ENCODE measurements around the gene CD8A. TPM values are rescaled to one million over a fixed set of nuclear protein-coding genes. Genes with fewer than 3 reads are reported as not detected.

The CD8A gene
- polyA plus RNA-seq, 1 experiment = not detected

GRCh38 chr2:86774862-86775261 lies 15.9 kb downstream of the CD8A start:
- no peak for DNase-seq (ENCODE audit: low read depth, low spot score)
- no peak for TF ChIP-seq CTCF (IDR thresholded peaks at IDR 0.05; ENCODE audit: low read depth, low read length)
- Histone ChIP-seq H3K4me3 (ENCODE audit: low read depth, low read length) (no peak overlapping the region), H3K27me3 (ENCODE audit: control insufficient read depth, insufficient read depth, low read length) (no peaks in the 10 kb centered on the region), H3K27ac (ENCODE audit: low read depth, low read length) (no peak overlapping the region), H3K9me3 (ENCODE audit: control insufficient read depth, insufficient read depth, low read length) (no peaks in the 10 kb centered on the region)
- POLR2A ChIA-PET = no interaction called here
- CTCF ChIA-PET = interaction anchor here (0.8 to 1.7 kb wide), 2 partner anchors 10 kb away, joined by 7 to 10 read pairs; no protein-coding TSS in a partner anchor

GRCh38 chr2:86772611-86773010 lies 18.1 kb downstream of the CD8A start:
- Histone ChIP-seq H3K9me3 (ENCODE audit: control insufficient read depth, insufficient read depth, low read length) (no peaks in the 10 kb centered on the region), H3K27ac (ENCODE audit: low read depth, low read length) (no peak overlapping the region), H3K27me3 (ENCODE audit: control insufficient read depth, insufficient read depth, low read length) (no peaks in the 10 kb centered on the region), H3K4me3 (ENCODE audit: low read depth, low read length) (no peak overlapping the region)
- TF ChIP-seq CTCF (IDR thresholded peaks at IDR 0.05; ENCODE audit: low read depth, low read length) = no peak
- DNase-seq (ENCODE audit: low read depth, low spot score) = no peak
- ChIA-PET CTCF (no interaction called here), POLR2A (no interaction called here)

- TF ChIP-seq CTCF (IDR thresholded peaks at IDR 0.05; ENCODE audit: low read depth, low read length) = no peak
- Histone ChIP-seq H3K9me3 (ENCODE audit: control insufficient read depth, insufficient read depth, low read length) (no peaks in the 10 kb centered on the region), H3K4me3 (ENCODE audit: low read depth, low read length) (no peak overlapping the region), H3K27me3 (ENCODE audit: control insufficient read depth, insufficient read depth, low read length) (no peaks in the 10 kb centered on the region), H3K27ac (ENCODE audit: low read depth, low read length) (no peak overlapping the region)
- POLR2A ChIA-PET = no interaction called here
- no peak for DNase-seq (ENCODE audit: low read depth, low spot score)
- CTCF ChIA-PET = interaction anchor here (0.7 kb wide), 1 partner anchor 38 kb away, joined by 3 read pairs; no protein-coding TSS in a partner anchor
Observed at GRCh38 chr2:86770816-86771301, 19.9 kb downstream of the CD8A start.

GRCh38 chr2:86769838-86770237 lies 20.9 kb downstream of the CD8A start:
- ChIA-PET POLR2A (no interaction called here), CTCF (interaction anchor here (0.7 kb wide), 1 partner anchor 410 kb away, joined by 4 read pairs; no protein-coding TSS in a partner anchor)
- TF ChIP-seq CTCF (IDR thresholded peaks at IDR 0.05; ENCODE audit: low read depth, low read length) = no peak
- H3K27me3 ChIP-seq (ENCODE audit: control insufficient read depth, insufficient read depth, low read length) = no peaks in the 10 kb centered on the region
- H3K4me3 ChIP-seq (ENCODE audit: low read depth, low read length) = no peak overlapping the region
- H3K27ac ChIP-seq (ENCODE audit: low read depth, low read length) = no peak overlapping the region
- H3K9me3 ChIP-seq (ENCODE audit: control insufficient read depth, insufficient read depth, low read length) = no peaks in the 10 kb centered on the region
- no peak for DNase-seq (ENCODE audit: low read depth, low spot score)

GRCh38 chr2:86768189-86768949 lies 22.3 kb downstream of the CD8A start:
- TF ChIP-seq CTCF (IDR thresholded peaks at IDR 0.05; ENCODE audit: low read depth, low read length) = no peak
- Histone ChIP-seq H3K27me3 (ENCODE audit: control insufficient read depth, insufficient read depth, low read length) (no peaks in the 10 kb centered on the region), H3K4me3 (ENCODE audit: low read depth, low read length) (no peak overlapping the region), H3K9me3 (ENCODE audit: control insufficient read depth, insufficient read depth, low read length) (no peaks in the 10 kb centered on the region), H3K27ac (ENCODE audit: low read depth, low read length) (no peak overlapping the region)
- DNase-seq (ENCODE audit: low read depth, low spot score) = no peak
- CTCF ChIA-PET = interaction anchor here (0.6 kb wide), 1 partner anchor 1432 kb away, joined by 4 read pairs; no protein-coding TSS in a partner anchor
- POLR2A ChIA-PET = no interaction called here

Data from AG04450 (cell line).